Measurements from ENCODE around the gene CTLA4. TPM values are rescaled to one million over a fixed set of nuclear protein-coding genes. Genes with fewer than 3 reads are reported as not detected.

Gene CTLA4
- total and polyA plus RNA-seq, 7 experiments from 2014 or later, result 1.9 to 36.7 (median 10.7) TPM

DNA sequence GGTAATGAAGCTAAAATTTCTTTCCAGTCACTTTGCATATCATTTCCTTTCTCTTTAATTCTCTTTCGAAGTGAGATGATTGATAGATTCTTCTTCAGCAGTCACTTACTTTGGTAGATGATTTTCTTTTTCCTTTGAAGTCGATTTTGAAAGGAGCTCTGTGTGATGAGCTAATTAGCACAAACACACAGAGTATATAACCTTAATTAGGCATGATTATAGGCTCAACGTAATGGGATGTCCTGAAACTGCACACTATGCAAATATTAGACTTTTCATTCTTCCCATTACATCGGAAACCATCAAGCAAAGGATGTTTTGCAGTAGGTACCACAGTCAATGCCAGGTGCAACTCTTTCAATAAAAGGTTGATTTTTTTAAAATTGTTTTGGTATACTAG lies 6.4 kb upstream of the CTLA4 start:
- intact Hi-C loops (cut with micrococcal nuclease), result no loop called here
- Histone ChIP-seq H3K9me3 (ENCODE audit: control insufficient read depth in 2 of 3, low read length in 3 of 3) (no peaks in the 10 kb centered on the region), H3K4me1 (ENCODE audit: control insufficient read depth in 2 of 2, insufficient read depth in 2 of 2, low read length in 2 of 2) (peaks cover 3 to 5% of the 10 kb centered on the region in 2 donors), H3K36me3 (ENCODE audit: control insufficient read depth in 2 of 3, insufficient read depth in 3 of 3, low read length in 3 of 3) (no peaks in the 10 kb centered on the region), H3K27ac (ENCODE audit: low read depth, low read length) (no peak overlapping the region), H3K27me3 (ENCODE audit: control insufficient read depth in 2 of 2, insufficient read depth in 2 of 2, low read length in 2 of 2) (no peaks in the 10 kb centered on the region), H3K4me3 (ENCODE audit: low read length) (no peak overlapping the region)
- ATAC-seq (no peak), DNase-seq (peak in 1 of 9 donors; percentile 16)
- Mint-ChIP-seq H3K4me1 (peaks cover 28 to 59% (median 45%) of the 10 kb centered on the region in 7 donors), H3K27me3 (no peaks in the 10 kb centered on the region), H3K9me3 (peaks cover 0 to 19% (median 0%) of the 10 kb centered on the region in 11 donors), H3K4me3 (peak overlapping the region in 7 of 10 donors; percentile 37 to 62 (median 46)), H3K27ac (peak overlapping the region in 5 of 9 donors; percentile 2 to 77 (median 20)), H3K36me3 (peaks cover 0 to 22% (median 12%) of the 10 kb centered on the region in 5 donors)
- ChIA-PET POLR2A (interaction anchor here (0.6 to 3.2 kb wide), 5 partner anchors 8 to 146 kb away, joined by 3 to 20 read pairs (median 3); partner anchors contain the start of gene CTLA4), CTCF (interaction anchor here (1.3 to 2.8 kb wide), 4 partner anchors 9 to 49 kb away, joined by 4 to 13 read pairs (median 6); no protein-coding TSS in a partner anchor)

DNA sequence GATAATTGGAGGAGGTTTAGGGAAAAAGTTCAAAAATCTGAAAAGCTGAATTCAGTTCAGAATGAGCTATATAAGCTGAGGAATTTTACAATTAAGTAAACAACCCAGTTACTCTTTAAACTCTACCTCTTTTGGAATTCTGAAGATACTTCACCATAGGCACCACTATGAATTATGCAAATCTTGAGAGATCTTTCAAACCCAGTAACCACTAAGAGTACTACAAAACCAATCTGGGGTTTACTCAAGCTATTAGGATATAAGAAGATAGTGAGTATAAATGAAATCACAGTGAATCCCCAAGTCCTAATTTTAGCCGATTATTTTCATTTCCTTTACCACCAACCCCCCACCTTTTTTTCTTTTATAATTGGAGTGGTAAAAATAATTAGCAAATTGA lies 6.0 kb upstream of the CTLA4 start:
- Histone ChIP-seq H3K36me3 (ENCODE audit: control insufficient read depth in 2 of 3, insufficient read depth in 3 of 3, low read length in 3 of 3) (no peaks in the 10 kb centered on the region), H3K9me3 (ENCODE audit: control insufficient read depth in 2 of 3, low read length in 3 of 3) (no peaks in the 10 kb centered on the region), H3K4me3 (ENCODE audit: low read length) (no peak overlapping the region), H3K27ac (ENCODE audit: low read depth, low read length) (no peak overlapping the region), H3K27me3 (ENCODE audit: control insufficient read depth in 2 of 2, insufficient read depth in 2 of 2, low read length in 2 of 2) (no peaks in the 10 kb centered on the region), H3K4me1 (ENCODE audit: control insufficient read depth in 2 of 2, insufficient read depth in 2 of 2, low read length in 2 of 2) (peaks cover 5% of the 10 kb centered on the region in 2 donors)
- no peaks in the 10 kb centered on the region for H3K27me3 Mint-ChIP-seq
- H3K27ac Mint-ChIP-seq, result peak overlapping the region in 3 of 9 donors; percentile 2 to 77 (median 8)
- intact Hi-C loops (cut with micrococcal nuclease), result no loop called here
- POLR2A ChIA-PET, result interaction anchor here (0.6 to 3.2 kb wide), 7 partner anchors 7 to 146 kb away, joined by 3 to 20 read pairs (median 3); partner anchors contain the start of gene CTLA4
- peak overlapping the region in 5 of 10 donors; percentile 12 to 62 (median 46) for H3K4me3 Mint-ChIP-seq
- peaks cover 30 to 60% (median 49%) of the 10 kb centered on the region in 7 donors for H3K4me1 Mint-ChIP-seq
- peaks cover 0 to 22% (median 12%) of the 10 kb centered on the region in 5 donors for H3K36me3 Mint-ChIP-seq
- CTCF ChIA-PET, result interaction anchor here (0.7 to 2.8 kb wide), 4 partner anchors 11 to 49 kb away, joined by 4 to 13 read pairs (median 6); no protein-coding TSS in a partner anchor
- no peak for ATAC-seq
- DNase-seq, result no peak
- H3K9me3 Mint-ChIP-seq, result peaks cover 0 to 19% (median 0%) of the 10 kb centered on the region in 11 donors

DNA sequence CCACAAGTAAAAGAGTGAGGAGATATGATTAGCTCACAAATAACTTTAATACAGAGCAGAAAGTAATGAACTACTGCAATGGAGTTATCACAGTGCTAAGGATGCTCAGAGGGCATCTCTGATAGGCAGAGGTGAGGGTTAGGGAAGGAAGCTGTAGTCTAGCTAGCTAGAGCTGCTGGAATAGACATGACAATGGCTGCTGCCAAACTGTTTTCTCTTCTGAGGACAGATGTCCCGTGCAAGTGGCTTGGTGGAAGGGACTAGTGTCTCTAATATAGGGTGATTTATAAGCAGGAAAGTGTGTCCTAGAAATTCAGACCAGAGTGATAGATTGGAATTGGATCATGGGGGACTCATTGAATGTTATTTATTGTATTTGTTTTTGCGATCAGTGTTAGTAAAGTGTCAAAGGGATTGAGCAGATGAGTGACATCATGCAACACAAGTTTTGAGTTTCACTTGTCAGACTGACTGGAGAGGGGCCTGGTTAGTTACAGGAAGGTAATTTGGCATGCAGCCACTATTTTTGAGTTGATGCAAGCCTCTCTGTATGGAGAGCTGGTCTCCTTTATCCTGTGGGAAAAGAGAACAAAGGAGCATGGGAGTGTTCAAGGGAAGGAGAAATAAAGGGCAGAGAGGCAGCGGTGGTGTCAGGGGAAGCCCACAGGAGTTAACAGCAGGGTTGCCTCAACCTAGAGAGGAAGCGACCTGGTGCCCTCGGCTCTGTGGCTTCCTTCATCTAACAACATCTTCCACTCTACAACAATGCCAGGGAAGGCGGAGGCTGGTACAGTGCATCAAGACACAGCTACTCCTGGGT lies 1.9 kb downstream of the CTLA4 start:
- no peaks in the 10 kb centered on the region for H3K27me3 Mint-ChIP-seq
- peaks cover 0 to 8% (median 0%) of the 10 kb centered on the region in 11 donors for H3K9me3 Mint-ChIP-seq
- H3K4me1 Mint-ChIP-seq, result peaks cover 44 to 91% (median 83%) of the 10 kb centered on the region in 7 donors
- no peaks in the 10 kb centered on the region for H3K9me3 ChIP-seq (ENCODE audit: control insufficient read depth in 2 of 3, low read length in 3 of 3)
- H3K4me3 ChIP-seq (ENCODE audit: low read length), result peak overlapping the region; percentile 52
- DNase-seq, result peak; percentile 27 to 80 (median 70)
- peak; percentile 89 for ATAC-seq
- peaks cover 11 to 58% (median 25%) of the 10 kb centered on the region in 5 donors for H3K36me3 Mint-ChIP-seq
- H3K27ac ChIP-seq (ENCODE audit: low read depth, low read length), result peak overlapping the region; percentile 79
- peaks cover 55 to 61% of the 10 kb centered on the region in 2 donors for H3K4me1 ChIP-seq (ENCODE audit: control insufficient read depth in 2 of 2, insufficient read depth in 2 of 2, low read length in 2 of 2)
- H3K27me3 ChIP-seq (ENCODE audit: control insufficient read depth in 2 of 2, insufficient read depth in 2 of 2, low read length in 2 of 2), result no peaks in the 10 kb centered on the region
- intact Hi-C loops (cut with micrococcal nuclease), result loop anchor here (1.0 to 5.0 kb wide), 13 partner anchors 10 to 1079 kb away; partner anchors contain the start of genes CYP20A1 (in 2 of the 2) and CD28 (in 1 of the 2)
- ChIA-PET POLR2A (interaction anchor here (0.6 to 8.5 kb wide), 10 partner anchors 9 to 1234 kb away, joined by 3 to 79 read pairs (median 5); partner anchors contain the start of genes CD28 and FAM117B), CTCF (interaction anchor here (1.0 to 2.3 kb wide), 9 partner anchors 9 to 385 kb away, joined by 3 to 14 read pairs (median 5); no protein-coding TSS in a partner anchor)
- H3K27ac Mint-ChIP-seq, result peak overlapping the region; percentile 80 to 99 (median 95)
- H3K36me3 ChIP-seq (ENCODE audit: control insufficient read depth in 2 of 3, insufficient read depth in 3 of 3, low read length in 3 of 3), result peaks cover 0 to 4% (median 0%) of the 10 kb centered on the region in 3 experiments
- H3K4me3 Mint-ChIP-seq, result peak overlapping the region; percentile 77 to 96 (median 82)

DNA sequence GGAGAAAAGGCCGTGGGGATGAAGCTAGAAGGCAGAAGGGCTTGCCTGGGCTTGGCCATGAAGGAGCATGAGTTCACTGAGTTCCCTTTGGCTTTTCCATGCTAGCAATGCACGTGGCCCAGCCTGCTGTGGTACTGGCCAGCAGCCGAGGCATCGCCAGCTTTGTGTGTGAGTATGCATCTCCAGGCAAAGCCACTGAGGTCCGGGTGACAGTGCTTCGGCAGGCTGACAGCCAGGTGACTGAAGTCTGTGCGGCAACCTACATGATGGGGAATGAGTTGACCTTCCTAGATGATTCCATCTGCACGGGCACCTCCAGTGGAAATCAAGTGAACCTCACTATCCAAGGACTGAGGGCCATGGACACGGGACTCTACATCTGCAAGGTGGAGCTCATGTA lies 2.9 kb downstream of the CTLA4 start:
- no peaks in the 10 kb centered on the region for H3K9me3 ChIP-seq (ENCODE audit: control insufficient read depth in 2 of 3, low read length in 3 of 3)
- ChIA-PET CTCF (interaction anchor here (0.6 to 1.6 kb wide), 4 partner anchors 9 to 40 kb away, joined by 3 to 7 read pairs (median 4); no protein-coding TSS in a partner anchor), POLR2A (interaction anchor here (0.8 to 8.5 kb wide), 8 partner anchors 10 to 418 kb away, joined by 3 to 79 read pairs (median 4); partner anchors contain the start of gene CD28)
- Mint-ChIP-seq H3K36me3 (peaks cover 13 to 65% (median 26%) of the 10 kb centered on the region in 5 donors), H3K9me3 (peaks cover 0 to 9% (median 0%) of the 10 kb centered on the region in 11 donors), H3K27me3 (no peaks in the 10 kb centered on the region), H3K4me3 (peak overlapping the region; percentile 77 to 96 (median 82)), H3K27ac (peak overlapping the region; percentile 80 to 99 (median 95)), H3K4me1 (peaks cover 48 to 98% (median 89%) of the 10 kb centered on the region in 7 donors)
- intact Hi-C loops (cut with micrococcal nuclease), result loop anchor here (1.0 to 5.0 kb wide), 4 partner anchors 9 to 633 kb away; partner anchors contain the start of gene CYP20A1 (in 1 of the 2)
- peak overlapping the region; percentile 52 for H3K4me3 ChIP-seq (ENCODE audit: low read length)
- DNase-seq (no peak), ATAC-seq (no peak)
- H3K4me1 ChIP-seq (ENCODE audit: control insufficient read depth in 2 of 2, insufficient read depth in 2 of 2, low read length in 2 of 2), result peaks cover 57 to 64% of the 10 kb centered on the region in 2 donors
- H3K27me3 ChIP-seq (ENCODE audit: control insufficient read depth in 2 of 2, insufficient read depth in 2 of 2, low read length in 2 of 2), result no peaks in the 10 kb centered on the region
- H3K27ac ChIP-seq (ENCODE audit: low read depth, low read length), result peak overlapping the region; percentile 79
- H3K36me3 ChIP-seq (ENCODE audit: control insufficient read depth in 2 of 3, insufficient read depth in 3 of 3, low read length in 3 of 3), result peaks cover 0 to 4% (median 0%) of the 10 kb centered on the region in 3 experiments

DNA sequence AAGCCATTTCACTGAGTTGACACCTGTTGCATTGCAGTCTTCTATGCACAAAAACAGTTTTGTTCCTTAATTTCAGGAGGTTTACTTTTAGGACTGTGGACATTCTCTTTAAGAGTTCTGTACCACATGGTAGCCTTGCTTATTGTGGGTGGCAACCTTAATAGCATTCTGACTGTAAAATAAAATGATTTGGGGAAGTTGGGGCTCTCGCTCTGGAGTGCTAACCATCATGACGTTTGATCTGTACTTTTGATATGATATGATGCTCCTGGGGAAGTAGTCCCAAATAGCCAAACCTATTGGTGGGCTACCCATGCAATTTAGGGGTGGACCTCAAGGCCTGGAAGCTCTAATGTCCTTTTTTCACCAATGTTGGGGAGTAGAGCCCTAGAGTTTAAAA lies 3.4 kb downstream of the CTLA4 start:
- peak overlapping the region; percentile 55 to 96 (median 77) for H3K4me3 Mint-ChIP-seq
- no peaks in the 10 kb centered on the region for H3K9me3 ChIP-seq (ENCODE audit: control insufficient read depth in 2 of 3, low read length in 3 of 3)
- no peak overlapping the region for H3K4me3 ChIP-seq (ENCODE audit: low read length)
- peak overlapping the region; percentile 48 to 99 (median 92) for H3K27ac Mint-ChIP-seq
- peak overlapping the region; percentile 79 for H3K27ac ChIP-seq (ENCODE audit: low read depth, low read length)
- H3K4me1 Mint-ChIP-seq, result peaks cover 45 to 98% (median 85%) of the 10 kb centered on the region in 7 donors
- H3K36me3 Mint-ChIP-seq, result peaks cover 13 to 66% (median 27%) of the 10 kb centered on the region in 5 donors
- intact Hi-C loops (cut with micrococcal nuclease), result loop anchor here (1.0 to 5.0 kb wide), 7 partner anchors 8 to 634 kb away; partner anchors contain the start of genes CD28 (in 1 of the 2) and CYP20A1 (in 1 of the 2)
- no peaks in the 10 kb centered on the region for H3K27me3 ChIP-seq (ENCODE audit: control insufficient read depth in 2 of 2, insufficient read depth in 2 of 2, low read length in 2 of 2)
- ChIA-PET CTCF (interaction anchor here (0.6 to 1.6 kb wide), 2 partner anchors 9 to 11 kb away, joined by 3 to 4 read pairs; no protein-coding TSS in a partner anchor), POLR2A (interaction anchor here (0.8 to 8.5 kb wide), 4 partner anchors 11 to 418 kb away, joined by 3 to 79 read pairs (median 4); no protein-coding TSS in a partner anchor)
- H3K27me3 Mint-ChIP-seq, result no peaks in the 10 kb centered on the region
- peaks cover 0 to 13% (median 0%) of the 10 kb centered on the region in 11 donors for H3K9me3 Mint-ChIP-seq
- peaks cover 57 to 64% of the 10 kb centered on the region in 2 donors for H3K4me1 ChIP-seq (ENCODE audit: control insufficient read depth in 2 of 2, insufficient read depth in 2 of 2, low read length in 2 of 2)
- DNase-seq (no peak), ATAC-seq (no peak)
- peaks cover 0 to 4% (median 0%) of the 10 kb centered on the region in 3 experiments for H3K36me3 ChIP-seq (ENCODE audit: control insufficient read depth in 2 of 3, insufficient read depth in 3 of 3, low read length in 3 of 3)
